Mammary epithelial cell (primary cell): ENCODE results near the gene SELENON.

Source experiments
- CTCF ChIP-seq, 2 donors: IDR thresholded peaks in 1 of 2; conservative IDR thresholded peaks in 1 of 2; 2 replicates each; pipeline ENCODE4 v1.5.1; 2011 to 2012; ENCODE audit warnings: inconsistent platforms in 2 of 2, low read length in 2 of 2, mild to moderate bottlenecking in 2 of 2, control low read depth in 1 of 2, low read depth in 1 of 2; ENCODE audit not compliant: insufficient read depth in 1 of 2; ENCODE audit errors: extremely low read depth in 1 of 2
- EZH2 ChIP-seq: IDR thresholded peaks from 2 replicates; pipeline ENCODE4 v1.6.1; 2012; ENCODE audit warnings: low read length, inconsistent platforms, borderline replicate concordance

GRCh38 chr1:25787760-25788166, 12.2 kb upstream of the SELENON start:
- no peak for TF ChIP-seq CTCF (conservative IDR thresholded peaks at IDR 0.05 in 1 of 2, IDR thresholded peaks at IDR 0.05 in 1 of 2; ENCODE audit: extremely low read depth in 1 of 2, insufficient read depth in 1 of 2, low read depth in 1 of 2, low read length in 2 of 2)
- no peak for TF ChIP-seq EZH2
